Lower leg skin (tissue), 3 donors: Measurements from ENCODE around the gene MIP.

Source experiments
- POLR2A ChIP-seq, 2 donors: fragments of 450-650 bp; IDR thresholded peaks; one replicate each; pipeline ENCODE4 v1.6.1; 2016 to 2017; ENCODE audit warnings: antibody characterized with exemption in 2 of 2, mild to moderate bottlenecking in 1 of 2, moderate library complexity in 1 of 2
- TF ChIP-seq, protein P1 (sequence below), 3 donors: fragments of 450-650 bp; IDR thresholded peaks; one replicate each; pipeline ENCODE4 v1.5.1; 2016; ENCODE audit warnings: antibody characterized with exemption in 3 of 3, mild to moderate bottlenecking in 3 of 3, moderate library complexity in 2 of 3

DNA sequence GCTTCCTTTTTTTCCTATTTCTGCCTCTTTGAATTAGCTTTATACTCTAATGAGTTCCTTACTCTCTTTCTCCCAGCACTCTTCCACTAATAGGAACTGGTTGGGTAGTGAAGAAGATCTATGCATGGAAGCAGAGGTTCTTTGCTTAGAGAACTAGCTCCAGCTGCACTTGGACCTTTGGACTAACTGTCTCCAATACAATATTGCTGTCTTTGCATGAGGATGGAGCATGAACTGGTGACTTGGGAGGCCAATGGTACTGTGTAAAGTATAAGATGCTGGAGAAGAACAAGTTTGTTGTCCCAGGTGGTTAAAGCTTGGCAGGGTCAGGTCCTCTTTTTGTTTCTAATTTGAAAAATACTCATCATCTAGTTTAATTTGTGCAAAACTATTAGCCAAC is 35.9 kb upstream of the MIP start:
- TF ChIP-seq, protein P1, sequence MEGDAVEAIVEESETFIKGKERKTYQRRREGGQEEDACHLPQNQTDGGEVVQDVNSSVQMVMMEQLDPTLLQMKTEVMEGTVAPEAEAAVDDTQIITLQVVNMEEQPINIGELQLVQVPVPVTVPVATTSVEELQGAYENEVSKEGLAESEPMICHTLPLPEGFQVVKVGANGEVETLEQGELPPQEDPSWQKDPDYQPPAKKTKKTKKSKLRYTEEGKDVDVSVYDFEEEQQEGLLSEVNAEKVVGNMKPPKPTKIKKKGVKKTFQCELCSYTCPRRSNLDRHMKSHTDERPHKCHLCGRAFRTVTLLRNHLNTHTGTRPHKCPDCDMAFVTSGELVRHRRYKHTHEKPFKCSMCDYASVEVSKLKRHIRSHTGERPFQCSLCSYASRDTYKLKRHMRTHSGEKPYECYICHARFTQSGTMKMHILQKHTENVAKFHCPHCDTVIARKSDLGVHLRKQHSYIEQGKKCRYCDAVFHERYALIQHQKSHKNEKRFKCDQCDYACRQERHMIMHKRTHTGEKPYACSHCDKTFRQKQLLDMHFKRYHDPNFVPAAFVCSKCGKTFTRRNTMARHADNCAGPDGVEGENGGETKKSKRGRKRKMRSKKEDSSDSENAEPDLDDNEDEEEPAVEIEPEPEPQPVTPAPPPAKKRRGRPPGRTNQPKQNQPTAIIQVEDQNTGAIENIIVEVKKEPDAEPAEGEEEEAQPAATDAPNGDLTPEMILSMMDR (IDR thresholded peaks at IDR 0.05), result no peak
- TF ChIP-seq POLR2A (IDR thresholded peaks at IDR 0.05), result no peak
